WTC11 (cell line): Measurements from ENCODE around the gene SSTR5.

Experiments used
- CTCF ChIP-seq: fragments of 200-600 bp; IDR thresholded peaks from 2 replicates; pipeline ENCODE4 v1.8.0; 2022; ENCODE audit warnings: antibody characterized with exemption
- E2F1 ChIP-seq: sonication (generic); formaldehyde crosslinking; IDR thresholded peaks from 2 replicates; pipeline ENCODE4 v1.8.0; 2022; ENCODE audit warnings: mild to moderate bottlenecking, missing genetic modification reagents
- OVOL2 ChIP-seq: fragments of 250-450 bp; sonication (Bioruptor Pico); IDR thresholded peaks from 2 replicates; pipeline ENCODE4 v1.9.0; 2021; ENCODE audit warnings: mild to moderate bottlenecking, borderline replicate concordance
- SMAD3 ChIP-seq: sonication (generic); formaldehyde crosslinking; IDR thresholded peaks from 2 replicates; pipeline ENCODE4 v1.8.0; 2022; ENCODE audit warnings: missing genetic modification reagents, mild to moderate bottlenecking, borderline replicate concordance
- TEAD1 ChIP-seq: sonication (generic); formaldehyde crosslinking; IDR thresholded peaks from 2 replicates; pipeline ENCODE4 v1.8.0; 2022; ENCODE audit warnings: mild to moderate bottlenecking, missing genetic modification reagents
- ZNF396 ChIP-seq: fragments of 250-450 bp; sonication (Bioruptor Pico); IDR thresholded peaks from 2 replicates; pipeline ENCODE4 v1.8.0; 2021; ENCODE audit warnings: mild to moderate bottlenecking, moderate library complexity, borderline replicate concordance
- TF ChIP-seq, protein P1 (sequence below): sonication (generic); formaldehyde crosslinking; IDR thresholded peaks from 2 replicates; pipeline ENCODE4 v1.8.1; 2022; ENCODE audit warnings: mild to moderate bottlenecking, moderate library complexity, missing genetic modification reagents

GRCh38 chr16:1094124-1094479 lies 21.6 kb downstream of the SSTR5 start:
- no peak for TF ChIP-seq OVOL2 (CRISPR knock-in tag)
- no peak for TF ChIP-seq CTCF
- TF ChIP-seq E2F1 (CRISPR knock-in tag): no peak
- TF ChIP-seq TEAD1 (CRISPR knock-in tag): no peak
- TF ChIP-seq, protein P1, sequence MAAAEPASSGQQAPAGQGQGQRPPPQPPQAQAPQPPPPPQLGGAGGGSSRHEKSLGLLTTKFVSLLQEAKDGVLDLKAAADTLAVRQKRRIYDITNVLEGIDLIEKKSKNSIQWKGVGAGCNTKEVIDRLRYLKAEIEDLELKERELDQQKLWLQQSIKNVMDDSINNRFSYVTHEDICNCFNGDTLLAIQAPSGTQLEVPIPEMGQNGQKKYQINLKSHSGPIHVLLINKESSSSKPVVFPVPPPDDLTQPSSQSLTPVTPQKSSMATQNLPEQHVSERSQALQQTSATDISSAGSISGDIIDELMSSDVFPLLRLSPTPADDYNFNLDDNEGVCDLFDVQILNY (CRISPR knock-in tag): no peak
- no peak for TF ChIP-seq SMAD3 (CRISPR knock-in tag)
- no peak for TF ChIP-seq ZNF396 (CRISPR knock-in tag)
